Right atrium auricular region (tissue), 2 donors: Measurements from ENCODE around the gene AGTR1. TPM values are rescaled to one million over a fixed set of nuclear protein-coding genes. Genes with fewer than 3 reads are reported as not detected.
"Not testable (repeated sequence)": the region's sequence is repeated elsewhere in the genome, so short reads cannot be mapped to it uniquely, and the experiment has no call there.

ENCODE experiments used
- DNase-seq: peaks from one replicate; pipeline ENCODE4 v3.0.0-alpha.2; 2019; ENCODE audit warnings: low spot score
- H3K27ac ChIP-seq, 2 donors: fragments of 200-600 bp; sonication (generic); 1 replicate in 1 of 2; 2 replicates in 1 of 2; pipeline ENCODE4 v1.5.1; 2016 to 2019
- H3K27me3 ChIP-seq, 2 donors: fragments of 200-600 bp; sonication (generic); one replicate each; pipeline versions ENCODE4 v1.5.1 to v1.6.0; 2017 to 2019
- H3K36me3 ChIP-seq: fragments of 200-600 bp; sonication (generic); one replicate; pipeline ENCODE4 v1.5.1; 2016
- H3K4me1 ChIP-seq, 2 donors: fragments of 200-600 bp; sonication (generic); one replicate each; pipeline versions ENCODE4 v1.5.1 to v1.6.0; 2017 to 2019
- H3K4me3 ChIP-seq, 2 donors: fragments of 200-600 bp; sonication (generic); 1 replicate in 1 of 2; 2 replicates in 1 of 2; pipeline ENCODE4 v1.5.1; 2017 to 2019; ENCODE audit warnings: mild to moderate bottlenecking in 1 of 2, moderate library complexity in 1 of 2
- H3K9me3 ChIP-seq, 2 donors: fragments of 200-600 bp; sonication (generic); one replicate each; pipeline ENCODE4 v1.5.1; 2019
- total RNA-seq, 2 donors: library from RNA; depleted of rRNA; stranded (reverse); fragments of >200 nt; gene quantifications; one replicate each; pipeline ENCODE4 v1.1.0, GENCODE V29; 2016
- TF ChIP-seq, protein P1 (sequence below), 2 donors: fragments of 200-600 bp; sonication (generic); IDR thresholded peaks; one replicate each; pipeline ENCODE4 v1.5.1; 2019; ENCODE audit warnings: antibody characterized with exemption in 2 of 2

AGTR1 gene
- total RNA-seq, 2 donors from 2014 or later, result 22.6 to 35.2 TPM

DNA sequence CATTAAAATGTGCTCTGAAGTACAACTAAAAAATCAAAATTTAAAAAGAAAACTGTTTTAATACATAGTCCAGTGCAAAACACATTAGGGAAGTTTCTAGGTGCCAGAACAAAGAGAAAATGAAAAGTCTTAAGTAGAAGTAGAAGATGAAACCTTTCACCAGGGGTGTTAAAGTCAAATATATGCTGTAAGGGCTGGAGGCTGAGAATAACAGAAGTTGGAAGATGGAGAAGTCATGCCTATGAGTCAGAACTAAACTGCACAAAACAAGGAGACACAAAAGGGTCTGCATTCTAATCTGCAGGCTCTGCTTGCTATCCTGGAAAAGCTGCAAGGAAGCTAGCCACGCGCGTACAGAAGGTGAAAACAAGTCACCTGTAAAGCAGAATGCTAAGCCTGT lies 81.2 kb downstream of the AGTR1 start:
- no peak for DNase-seq
- H3K36me3 ChIP-seq, result no peaks in the 10 kb centered on the region
- TF ChIP-seq, protein P1, sequence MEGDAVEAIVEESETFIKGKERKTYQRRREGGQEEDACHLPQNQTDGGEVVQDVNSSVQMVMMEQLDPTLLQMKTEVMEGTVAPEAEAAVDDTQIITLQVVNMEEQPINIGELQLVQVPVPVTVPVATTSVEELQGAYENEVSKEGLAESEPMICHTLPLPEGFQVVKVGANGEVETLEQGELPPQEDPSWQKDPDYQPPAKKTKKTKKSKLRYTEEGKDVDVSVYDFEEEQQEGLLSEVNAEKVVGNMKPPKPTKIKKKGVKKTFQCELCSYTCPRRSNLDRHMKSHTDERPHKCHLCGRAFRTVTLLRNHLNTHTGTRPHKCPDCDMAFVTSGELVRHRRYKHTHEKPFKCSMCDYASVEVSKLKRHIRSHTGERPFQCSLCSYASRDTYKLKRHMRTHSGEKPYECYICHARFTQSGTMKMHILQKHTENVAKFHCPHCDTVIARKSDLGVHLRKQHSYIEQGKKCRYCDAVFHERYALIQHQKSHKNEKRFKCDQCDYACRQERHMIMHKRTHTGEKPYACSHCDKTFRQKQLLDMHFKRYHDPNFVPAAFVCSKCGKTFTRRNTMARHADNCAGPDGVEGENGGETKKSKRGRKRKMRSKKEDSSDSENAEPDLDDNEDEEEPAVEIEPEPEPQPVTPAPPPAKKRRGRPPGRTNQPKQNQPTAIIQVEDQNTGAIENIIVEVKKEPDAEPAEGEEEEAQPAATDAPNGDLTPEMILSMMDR (IDR thresholded peaks at IDR 0.05), result no peak
- no peaks in the 10 kb centered on the region for H3K9me3 ChIP-seq
- no peak overlapping the region for H3K4me3 ChIP-seq
- no peaks in the 10 kb centered on the region for H3K4me1 ChIP-seq
- no peak overlapping the region for H3K27ac ChIP-seq
- H3K27me3 ChIP-seq, result no peaks in the 10 kb centered on the region

DNA sequence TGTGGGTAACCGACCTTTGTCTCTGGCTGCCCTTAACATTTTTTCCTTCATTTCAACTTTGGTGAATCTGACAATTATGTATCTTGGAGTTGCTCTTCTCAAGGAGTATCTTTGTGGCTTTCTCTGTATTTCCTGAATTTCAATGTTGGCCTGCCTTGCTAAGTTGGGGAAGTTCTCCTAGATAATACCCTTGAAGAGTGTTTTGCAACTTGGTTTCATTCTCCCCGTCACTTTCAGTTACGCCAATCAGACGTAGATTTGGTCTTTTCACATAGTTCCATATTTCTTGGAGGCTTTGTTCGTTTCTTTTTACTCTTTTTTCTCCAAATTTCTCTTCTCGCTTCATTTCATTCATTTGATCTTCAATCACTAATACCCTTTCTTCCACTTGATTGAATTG lies 87.3 kb downstream of the AGTR1 start:
- H3K4me1 ChIP-seq, H3K4me3 ChIP-seq, H3K36me3 ChIP-seq, H3K27me3 ChIP-seq, DNase-seq, H3K27ac ChIP-seq: not testable (repeated sequence)
- H3K9me3 ChIP-seq, result peaks cover 0 to 10% of the 10 kb centered on the region in 2 donors

DNA sequence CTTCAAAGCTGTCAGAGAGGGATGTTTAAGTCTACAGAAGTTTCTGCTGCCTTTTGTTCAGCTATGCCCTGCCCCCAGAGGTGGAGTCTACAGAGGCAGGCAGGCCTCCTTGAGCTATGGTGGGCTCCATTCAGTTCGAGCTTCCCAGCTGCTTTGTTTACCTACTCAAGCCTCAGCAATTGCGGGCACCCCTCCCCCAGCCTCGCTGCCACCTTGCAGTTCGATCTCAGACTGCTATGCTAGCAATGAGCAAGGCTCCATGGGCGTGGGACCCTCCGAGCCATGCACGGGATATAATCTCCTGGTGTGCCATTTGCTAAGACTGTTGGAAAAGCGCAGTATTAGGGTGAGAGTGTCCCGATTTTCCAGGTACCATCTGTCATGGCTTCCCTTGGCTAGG lies 88.5 kb downstream of the AGTR1 start:
- not testable (repeated sequence) for H3K36me3 ChIP-seq, H3K27ac ChIP-seq, H3K27me3 ChIP-seq, DNase-seq, H3K4me3 ChIP-seq, H3K4me1 ChIP-seq
- H3K9me3 ChIP-seq, result peaks cover 0 to 10% of the 10 kb centered on the region in 2 donors

DNA sequence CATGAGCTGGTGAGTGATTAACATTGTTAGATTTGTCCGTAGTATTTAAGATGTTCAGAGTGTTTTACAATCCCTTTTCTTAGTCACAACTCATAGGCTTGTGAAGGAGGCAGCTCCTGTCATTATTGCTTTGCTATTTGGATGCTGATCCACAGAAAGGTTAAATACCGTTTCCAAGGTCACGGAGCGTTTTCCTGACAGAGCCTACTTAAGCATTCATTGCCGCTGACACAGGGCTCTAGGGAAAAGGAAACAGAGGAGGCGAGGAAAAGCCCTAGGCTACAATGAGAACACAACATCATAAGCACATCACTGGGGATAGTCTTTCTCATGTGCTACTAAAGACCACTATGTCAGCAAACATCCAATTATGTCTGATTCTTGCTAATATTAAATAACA lies 91.4 kb downstream of the AGTR1 start:
- no peak overlapping the region for H3K27ac ChIP-seq
- no peaks in the 10 kb centered on the region for H3K36me3 ChIP-seq

DNA sequence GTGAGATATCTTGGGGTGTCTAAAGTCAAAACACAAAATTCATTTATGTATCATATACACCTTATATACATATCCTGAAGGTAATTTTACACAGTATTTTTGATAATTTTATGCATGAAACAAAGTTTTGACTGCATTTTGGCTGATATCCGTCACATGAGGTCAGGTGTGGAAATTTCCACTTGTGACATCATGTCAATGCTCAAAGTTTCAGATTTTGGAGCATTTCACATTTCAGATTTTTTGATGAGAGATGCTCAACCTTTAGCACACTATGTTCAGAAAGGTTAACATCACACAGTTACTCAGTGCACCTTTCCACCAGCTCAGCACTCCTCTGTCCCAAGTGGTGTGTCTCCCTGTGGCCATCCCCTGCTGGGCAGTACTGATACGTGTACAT lies 92.2 kb downstream of the AGTR1 start:
- Histone ChIP-seq H3K27me3 (no peaks in the 10 kb centered on the region), H3K4me1 (no peaks in the 10 kb centered on the region), H3K27ac (no peak overlapping the region), H3K4me3 (no peak overlapping the region), H3K9me3 (peaks cover 0 to 10% of the 10 kb centered on the region in 2 donors), H3K36me3 (no peaks in the 10 kb centered on the region)
- DNase-seq, result no peak
- TF ChIP-seq, protein P1 (IDR thresholded peaks at IDR 0.05), result no peak

More for the DNA sequence above, 91.4 kb downstream of the AGTR1 start:
- H3K4me1 ChIP-seq, result no peaks in the 10 kb centered on the region
- H3K4me3 ChIP-seq, result no peak overlapping the region
- TF ChIP-seq, protein P1 (IDR thresholded peaks at IDR 0.05), result no peak
- no peak for DNase-seq
- H3K9me3 ChIP-seq, result peaks cover 0 to 10% of the 10 kb centered on the region in 2 donors
- H3K27me3 ChIP-seq, result no peaks in the 10 kb centered on the region

DNA sequence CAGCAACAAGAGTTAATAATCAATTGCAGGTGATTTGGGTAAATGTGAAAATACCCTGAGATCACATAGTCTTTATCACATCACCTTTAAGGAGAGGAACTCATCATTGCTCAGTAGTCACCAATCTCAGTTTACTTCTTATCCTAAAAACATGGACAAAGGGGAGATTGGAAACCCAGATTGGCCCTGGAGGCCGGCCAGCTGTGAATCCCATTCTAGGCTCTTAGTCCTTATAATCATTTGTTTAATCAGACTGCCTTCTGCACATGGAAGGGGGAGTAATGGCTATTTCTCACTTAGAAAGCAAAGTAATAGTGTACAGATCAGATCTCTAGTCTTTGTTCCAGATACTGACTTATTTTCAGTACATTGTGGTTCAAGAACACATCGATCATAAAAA lies 92.7 kb downstream of the AGTR1 start:
- Histone ChIP-seq H3K27ac (no peak overlapping the region), H3K36me3 (no peaks in the 10 kb centered on the region), H3K9me3 (peaks cover 0 to 10% of the 10 kb centered on the region in 2 donors), H3K27me3 (no peaks in the 10 kb centered on the region), H3K4me1 (no peaks in the 10 kb centered on the region), H3K4me3 (no peak overlapping the region)
- no peak for DNase-seq
- TF ChIP-seq, protein P1 (IDR thresholded peaks at IDR 0.05), result no peak
